OCI-LY7 (cell line): Measurements from ENCODE around the gene NLRC3. TPM values are rescaled to one million over a fixed set of nuclear protein-coding genes. Genes with fewer than 3 reads are reported as not detected.

Source experiments
- BruUV-seq: library from RNA; stranded (reverse); fragments of 400-500 nt; replicated peaks from 2 replicates; lab custom pipeline; 2021; lab: Mats Ljungman, UMichigan
- CTCF ChIA-PET: fragments of 300-600 bp; sonication (Branson Sonifier 250); formaldehyde crosslinking; loops from one replicate; lab custom pipeline; 2022; ENCODE audit warnings: antibody characterized with exemption; ENCODE audit not compliant: unreplicated experiment; lab: Charles Lee
- POLR2A ChIA-PET: fragments of 300-600 bp; sonication (Branson Sonifier 250); formaldehyde crosslinking; loops from one replicate; lab custom pipeline; 2022; ENCODE audit warnings: antibody characterized with exemption; lab: Charles Lee
- DNase-seq: peaks from one replicate; pipeline ENCODE4 v3.0.0-alpha.2; 2015; ENCODE audit warnings: low spot score
- H2AFZ ChIP-seq: fragments of 200-600 bp; sonication (generic), shearing (Covaris generic); 2 replicates; pipeline ENCODE4 v1.6.1; 2014; ENCODE audit warnings: mild to moderate bottlenecking, antibody characterized with exemption, low read length, moderate library complexity
- H3K27ac ChIP-seq: fragments of 200-600 bp; sonication (generic); 2 replicates; pipeline ENCODE4 v1.5.1; 2014; ENCODE audit warnings: mixed run types, low read depth, mild to moderate bottlenecking, moderate library complexity, low read length, inconsistent platforms; ENCODE audit not compliant: poor library complexity, severe bottlenecking
- H3K36me3 ChIP-seq: fragments of 200-600 bp; sonication (generic); 2 replicates; pipeline ENCODE4 v1.6.1; 2014; ENCODE audit warnings: mild to moderate bottlenecking, antibody characterized with exemption, low read length, moderate library complexity, mixed read lengths; ENCODE audit not compliant: insufficient read depth
- H3K4me1 ChIP-seq: fragments of 200-600 bp; sonication (generic); 2 replicates; pipeline ENCODE4 v1.5.1; 2014; ENCODE audit warnings: mild to moderate bottlenecking, low read length; ENCODE audit not compliant: insufficient read depth, poor library complexity, severe bottlenecking
- H3K4me2 ChIP-seq: fragments of 200-600 bp; sonication (generic); 2 replicates; pipeline ENCODE4 v1.6.1; 2014; ENCODE audit warnings: mild to moderate bottlenecking, low read length
- H3K4me3 ChIP-seq: fragments of 200-600 bp; sonication (generic); 2 replicates; pipeline ENCODE4 v1.5.1; 2014; ENCODE audit warnings: mild to moderate bottlenecking, low read depth, low read length; ENCODE audit not compliant: poor library complexity, severe bottlenecking
- H3K79me2 ChIP-seq: fragments of 200-600 bp; sonication (generic); 2 replicates; pipeline ENCODE4 v1.6.1; 2016; ENCODE audit warnings: low read depth, mild to moderate bottlenecking, low read length, moderate library complexity, mixed read lengths; ENCODE audit not compliant: insufficient read depth
- H3K9me2 ChIP-seq: fragments of 200-600 bp; sonication (generic); 2 replicates; pipeline ENCODE4 v1.6.1; 2016; ENCODE audit warnings: mild to moderate bottlenecking, low read length, mixed read lengths; ENCODE audit not compliant: insufficient read depth
- H3K9me3 ChIP-seq: fragments of 200-600 bp; sonication (generic); 2 replicates; pipeline ENCODE4 v1.6.1; 2014; ENCODE audit warnings: mild to moderate bottlenecking, mixed run types, low read length, mixed read lengths
- H4K20me1 ChIP-seq: fragments of 200-600 bp; sonication (generic); 2 replicates; pipeline ENCODE4 v1.6.1; 2014; ENCODE audit warnings: mild to moderate bottlenecking, antibody characterized with exemption, low read length, moderate library complexity, mixed read lengths; ENCODE audit not compliant: insufficient read depth
- EZH2phosphoT487 ChIP-seq: fragments of 200-600 bp; sonication (generic); IDR thresholded peaks from 2 replicates; pipeline ENCODE4 v1.6.1; 2018; ENCODE audit warnings: low read depth, borderline replicate concordance, mild to moderate bottlenecking, mixed run types, antibody characterized with exemption, low read length, moderate library complexity, mixed read lengths
- intact Hi-C: fragments of 100-400 bp; cut with micrococcal nuclease; formaldehyde crosslinking; loops from one replicate; pipeline ENCODE4 v1.10.0; 2022; ENCODE audit not compliant: unreplicated experiment
- total RNA-seq, 2 experiments: library from RNA; depleted of rRNA in 1 of 2; stranded (reverse); fragments of >200 nt in 1 of 2; shearing (Covaris generic) in 1 of 2; gene quantifications; 2 replicates each; pipeline ENCODE4 v1.2.3, GENCODE V29; 2014 to 2022
- TF ChIP-seq, protein P1 (sequence below): fragments of 200-600 bp; sonication (generic); conservative IDR thresholded peaks from 2 replicates; pipeline ENCODE4 v1.5.1; 2014; ENCODE audit warnings: mild to moderate bottlenecking, antibody characterized with exemption, low read length, moderate library complexity, mixed read lengths

Gene NLRC3
- total RNA-seq, 2 experiments from 2014 or later: 50.6 to 74.0 TPM

DNA sequence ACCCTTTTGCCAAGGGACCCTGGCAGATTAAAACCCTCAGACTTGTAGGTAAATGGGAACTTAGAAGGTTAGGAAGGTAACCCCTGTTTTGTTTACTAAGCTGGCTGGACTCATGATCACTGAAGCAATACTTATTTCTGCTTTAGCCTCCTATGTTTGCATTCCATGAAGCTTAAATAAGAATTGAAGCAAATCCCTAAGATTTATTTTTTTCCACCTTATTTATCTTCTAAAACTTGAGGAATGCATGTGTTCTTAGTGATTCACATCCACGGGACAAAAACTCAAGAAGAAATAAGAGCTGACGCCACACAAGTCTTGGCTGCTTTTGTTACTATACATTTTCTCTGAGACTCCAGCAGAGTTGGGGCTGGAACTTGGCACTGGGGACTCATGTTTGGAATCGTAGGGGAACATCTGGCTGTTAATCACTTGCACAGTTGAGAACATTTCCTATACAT lies 40.9 kb downstream of the NLRC3 start:
- H3K4me2 ChIP-seq: no peak overlapping the region
- H3K9me3 ChIP-seq: no peaks in the 10 kb centered on the region
- TF ChIP-seq EZH2phosphoT487: no peak
- TF ChIP-seq, protein P1, sequence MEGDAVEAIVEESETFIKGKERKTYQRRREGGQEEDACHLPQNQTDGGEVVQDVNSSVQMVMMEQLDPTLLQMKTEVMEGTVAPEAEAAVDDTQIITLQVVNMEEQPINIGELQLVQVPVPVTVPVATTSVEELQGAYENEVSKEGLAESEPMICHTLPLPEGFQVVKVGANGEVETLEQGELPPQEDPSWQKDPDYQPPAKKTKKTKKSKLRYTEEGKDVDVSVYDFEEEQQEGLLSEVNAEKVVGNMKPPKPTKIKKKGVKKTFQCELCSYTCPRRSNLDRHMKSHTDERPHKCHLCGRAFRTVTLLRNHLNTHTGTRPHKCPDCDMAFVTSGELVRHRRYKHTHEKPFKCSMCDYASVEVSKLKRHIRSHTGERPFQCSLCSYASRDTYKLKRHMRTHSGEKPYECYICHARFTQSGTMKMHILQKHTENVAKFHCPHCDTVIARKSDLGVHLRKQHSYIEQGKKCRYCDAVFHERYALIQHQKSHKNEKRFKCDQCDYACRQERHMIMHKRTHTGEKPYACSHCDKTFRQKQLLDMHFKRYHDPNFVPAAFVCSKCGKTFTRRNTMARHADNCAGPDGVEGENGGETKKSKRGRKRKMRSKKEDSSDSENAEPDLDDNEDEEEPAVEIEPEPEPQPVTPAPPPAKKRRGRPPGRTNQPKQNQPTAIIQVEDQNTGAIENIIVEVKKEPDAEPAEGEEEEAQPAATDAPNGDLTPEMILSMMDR: no peak
- CTCF ChIA-PET: no interaction called here
- POLR2A ChIA-PET: interaction anchor here (0.6 kb wide), 1 partner anchor 144 kb away, joined by 3 read pairs; no protein-coding TSS in a partner anchor
- H3K79me2 ChIP-seq: no peaks in the 10 kb centered on the region
- no peak overlapping the region for H2AFZ ChIP-seq
- BruUV-seq: no TSS peak
- H3K27ac ChIP-seq: no peak overlapping the region
- no peak for DNase-seq
- no peaks in the 10 kb centered on the region for H3K4me1 ChIP-seq
- no peaks in the 10 kb centered on the region for H3K9me2 ChIP-seq
- H3K4me3 ChIP-seq: no peak overlapping the region
- intact Hi-C loops: no loop called here
- no peaks in the 10 kb centered on the region for H4K20me1 ChIP-seq
- peaks cover 32% of the 10 kb centered on the region for H3K36me3 ChIP-seq

DNA sequence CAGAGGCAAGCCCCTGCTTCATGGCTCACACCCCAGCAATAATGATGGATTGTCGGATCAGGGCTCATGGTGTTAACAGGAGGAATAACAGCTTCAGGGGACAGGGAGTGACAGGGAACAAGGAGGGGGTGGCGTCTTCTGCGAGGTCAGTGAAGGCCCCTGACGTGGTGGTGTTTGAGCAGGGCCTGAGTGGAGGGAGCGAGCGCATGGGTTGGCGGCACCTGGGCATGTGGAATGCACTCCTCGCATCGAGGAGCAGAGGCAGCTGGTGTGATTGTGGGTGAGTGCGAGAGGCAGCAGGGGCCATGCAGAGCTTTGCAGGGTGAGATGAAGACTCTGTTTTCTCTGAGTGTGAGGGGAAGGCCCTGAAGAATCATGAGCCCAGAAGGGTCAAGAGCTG lies 43.1 kb downstream of the NLRC3 start:
- H3K27ac ChIP-seq: no peak overlapping the region

DNA sequence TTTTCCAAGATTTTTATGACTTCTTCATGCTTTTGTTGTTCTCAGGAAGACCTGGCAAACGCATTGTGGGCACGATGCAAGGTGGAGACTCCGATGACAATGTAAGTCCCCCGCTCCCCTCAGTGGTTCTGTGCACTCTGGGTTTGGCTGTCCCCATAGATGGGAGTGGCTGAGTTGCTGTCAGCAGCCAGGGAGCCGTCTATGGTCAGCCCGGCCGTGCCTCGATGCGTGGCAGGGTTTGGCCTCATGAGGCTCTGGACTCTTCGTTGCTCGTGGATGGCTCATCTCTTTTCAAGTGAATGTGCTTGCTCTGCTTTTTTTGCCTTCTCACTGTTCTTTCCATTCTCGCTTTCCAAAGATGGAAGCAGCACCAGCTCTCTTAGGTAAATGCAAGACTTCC lies 44.5 kb downstream of the NLRC3 start:
- H3K27ac ChIP-seq: no peak overlapping the region
- no peak for TF ChIP-seq EZH2phosphoT487
- TF ChIP-seq, protein P1: no peak
- H3K36me3 ChIP-seq: no peaks in the 10 kb centered on the region; the same call in 1 of the 2 replicates
- H3K4me3 ChIP-seq: no peak overlapping the region
- H3K4me2 ChIP-seq: no peak overlapping the region
- no peaks in the 10 kb centered on the region for H3K9me3 ChIP-seq
- H3K9me2 ChIP-seq: no peaks in the 10 kb centered on the region
- no peak overlapping the region for H2AFZ ChIP-seq
- no peaks in the 10 kb centered on the region for H4K20me1 ChIP-seq
- peaks cover 6% of the 10 kb centered on the region for H3K4me1 ChIP-seq
- ChIA-PET CTCF (no interaction called here), POLR2A (interaction anchor here (0.6 to 0.7 kb wide), 2 partner anchors 105 to 305 kb away, joined by 3 to 4 read pairs; no protein-coding TSS in a partner anchor)
- intact Hi-C loops: no loop called here
- no peak for DNase-seq
- no TSS peak for BruUV-seq
- no peaks in the 10 kb centered on the region for H3K79me2 ChIP-seq

More for the DNA sequence above, 43.1 kb downstream of the NLRC3 start:
- intact Hi-C loops: no loop called here
- Histone ChIP-seq H3K9me3 (no peaks in the 10 kb centered on the region), H3K36me3 (peaks cover 10% of the 10 kb centered on the region), H3K4me2 (no peak overlapping the region), H4K20me1 (no peaks in the 10 kb centered on the region), H3K4me3 (no peak overlapping the region), H3K4me1 (no peaks in the 10 kb centered on the region), H3K79me2 (no peaks in the 10 kb centered on the region), H2AFZ (no peak overlapping the region), H3K9me2 (no peaks in the 10 kb centered on the region)
- ChIA-PET CTCF (no interaction called here), POLR2A (no interaction called here)
- TF ChIP-seq, protein P1: no peak
- TF ChIP-seq EZH2phosphoT487: no peak
- BruUV-seq: no TSS peak
- DNase-seq: no peak
